Measurements from ENCODE around the gene PDIK1L.

PDIK1L gene

GRCh38 chr1:26171084-26172072 is 59.8 kb downstream of the PDIK1L start, which contains the start of gene ZNF593OS:
TSS of gene ZNF593OS (minus strand) at chr1:26171832. CDS start at chr1:26171661, 171 bp downstream.
- DNase-seq (ENCODE audit: low read depth): no peak
